ENCODE data around the gene UGT1A8. TPM values are rescaled to one million over a fixed set of nuclear protein-coding genes. Genes with fewer than 3 reads are reported as not detected.

Gene UGT1A8
- total RNA-seq, 1 experiment from 2014 or later: not detected

DNA sequence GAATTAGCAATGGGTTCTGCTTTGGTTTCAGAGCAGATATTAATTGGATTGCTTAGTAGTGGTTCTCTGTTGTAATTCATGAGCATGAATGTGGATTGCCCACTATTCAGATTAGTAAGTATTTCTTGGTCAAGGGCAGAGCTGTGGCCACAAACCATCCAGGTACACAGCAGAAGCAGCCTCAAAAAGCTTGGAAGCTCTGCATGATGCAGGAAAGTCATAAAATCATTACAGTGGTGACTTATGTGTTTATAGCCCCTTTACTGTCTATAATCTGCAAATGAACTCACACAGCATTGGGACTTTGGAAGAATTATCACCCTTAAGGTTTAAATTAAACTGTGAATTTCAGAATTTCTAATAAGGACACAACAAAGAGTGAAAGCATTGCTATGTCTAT, 140.7 kb downstream of the UGT1A8 start:
- Histone ChIP-seq H3K27me3 (ENCODE audit: insufficient read depth, low read length) (no peaks in the 10 kb centered on the region), H4K20me1 (ENCODE audit: insufficient read depth) (no peaks in the 10 kb centered on the region), H3K36me3 (ENCODE audit: control insufficient read depth in 1 of 2, insufficient read depth in 2 of 2, low read length in 2 of 2) (no peaks in the 10 kb centered on the region), H2AFZ (ENCODE audit: low read depth, low read length, poor library complexity, severe bottlenecking) (no peak overlapping the region), H3K4me1 (ENCODE audit: control insufficient read depth in 1 of 2, insufficient read depth in 2 of 2, low read length in 2 of 2) (no peaks in the 10 kb centered on the region), H3K9ac (ENCODE audit: low read length) (no peak overlapping the region), H3K4me3 (replicated peaks in 1 of 2; ENCODE audit: low read depth in 1 of 2, low read length in 2 of 2) (no peak overlapping the region), H3K9me2 (ENCODE audit: insufficient read depth) (no peaks in the 10 kb centered on the region), H3K9me3 (ENCODE audit: control insufficient read depth in 1 of 2, insufficient read depth in 1 of 2, low read depth in 1 of 2, low read length in 2 of 2) (no peaks in the 10 kb centered on the region), H3K79me2 (ENCODE audit: insufficient read depth, low read length) (no peaks in the 10 kb centered on the region), H3K4me2 (ENCODE audit: low read length) (no peak overlapping the region), H3K27ac (ENCODE audit: low read depth, low read length) (no peak overlapping the region)
- intact Hi-C loops (cut with micrococcal nuclease): no loop called here
- POLR2A ChIA-PET: no interaction called here
- DNase-seq (ENCODE audit: low read depth, low spot score): no peak
- RAD21 ChIA-PET (ENCODE audit: low non-redundant PET in 1 of 2, low total read pairs in 2 of 2, uncharacterized antibody in 2 of 2, unreplicated experiment in 2 of 2): no interaction called here
- ATAC-seq: no peak
- no TSS peak for BruUV-seq (replicated peaks)
- CTCF ChIA-PET: no interaction called here
- no peak for TF ChIP-seq SIN3A (IDR thresholded peaks at IDR 0.05; ENCODE audit: low read depth)
- TF ChIP-seq POLR2A (IDR thresholded peaks at IDR 0.05; ENCODE audit: borderline replicate concordance, extremely low read depth, insufficient read depth, insufficient read length): no peak
- no peak for TF ChIP-seq SP1 (IDR thresholded peaks at IDR 0.05; ENCODE audit: low read depth)
- no peak for TF ChIP-seq EZH2 (IDR thresholded peaks at IDR 0.05)
- TF ChIP-seq POLR2AphosphoS5 (IDR thresholded peaks at IDR 0.05; ENCODE audit: low read depth, low read length): no peak

DNA sequence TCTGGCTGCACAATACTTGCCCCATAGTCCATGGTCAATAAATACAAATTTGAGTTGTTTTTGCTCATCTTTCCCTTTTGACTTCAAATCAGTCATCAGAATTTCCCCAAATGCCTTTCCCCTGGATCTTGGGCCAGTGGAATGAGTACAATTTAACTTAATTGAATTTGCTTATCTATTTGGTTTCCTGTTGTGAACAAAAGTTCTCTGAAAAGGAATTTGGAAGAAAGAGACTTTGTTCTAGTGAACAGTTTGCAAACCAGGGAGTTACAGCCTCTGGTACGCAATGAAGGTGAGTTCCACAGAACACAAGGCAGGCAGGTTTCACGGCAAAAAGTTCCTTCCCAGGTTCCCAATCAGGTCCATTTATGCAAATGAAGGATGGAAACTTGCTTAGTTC, 141.4 kb downstream of the UGT1A8 start:
- Histone ChIP-seq H3K4me1 (ENCODE audit: control insufficient read depth in 1 of 2, insufficient read depth in 2 of 2, low read length in 2 of 2) (no peaks in the 10 kb centered on the region), H3K36me3 (ENCODE audit: control insufficient read depth in 1 of 2, insufficient read depth in 2 of 2, low read length in 2 of 2) (no peaks in the 10 kb centered on the region), H4K20me1 (ENCODE audit: insufficient read depth) (no peaks in the 10 kb centered on the region), H3K27me3 (ENCODE audit: insufficient read depth, low read length) (no peaks in the 10 kb centered on the region), H2AFZ (ENCODE audit: low read depth, low read length, poor library complexity, severe bottlenecking) (no peak overlapping the region), H3K9me2 (ENCODE audit: insufficient read depth) (no peaks in the 10 kb centered on the region), H3K4me3 (replicated peaks in 1 of 2; ENCODE audit: low read depth in 1 of 2, low read length in 2 of 2) (no peak overlapping the region), H3K9me3 (ENCODE audit: control insufficient read depth in 1 of 2, insufficient read depth in 1 of 2, low read depth in 1 of 2, low read length in 2 of 2) (no peaks in the 10 kb centered on the region), H3K4me2 (ENCODE audit: low read length) (no peak overlapping the region), H3K9ac (ENCODE audit: low read length) (no peak overlapping the region), H3K79me2 (ENCODE audit: insufficient read depth, low read length) (no peaks in the 10 kb centered on the region), H3K27ac (ENCODE audit: low read depth, low read length) (no peak overlapping the region)
- no TSS peak for BruUV-seq (replicated peaks)
- ChIA-PET CTCF (no interaction called here), POLR2A (no interaction called here), RAD21 (ENCODE audit: low non-redundant PET in 1 of 2, low total read pairs in 2 of 2, uncharacterized antibody in 2 of 2, unreplicated experiment in 2 of 2) (no interaction called here)
- DNase-seq (ENCODE audit: low read depth, low spot score) (no peak), ATAC-seq (no peak)
- intact Hi-C loops (cut with micrococcal nuclease): no loop called here
- TF ChIP-seq POLR2AphosphoS5 (IDR thresholded peaks at IDR 0.05; ENCODE audit: low read depth, low read length) (no peak), ZNF274 (IDR thresholded peaks at IDR 0.05; ENCODE audit: low read depth, low read length) (no peak), YY1 (IDR thresholded peaks at IDR 0.05; ENCODE audit: extremely low read depth, insufficient replicate concordance, low read depth, low read length) (no peak), SRF (IDR thresholded peaks at IDR 0.05; ENCODE audit: low read depth) (no peak)
